ENCODE results near the gene SCP2. TPM values are rescaled to one million over a fixed set of nuclear protein-coding genes. Genes with fewer than 3 reads are reported as not detected.

The SCP2 gene
- total RNA-seq, 1 experiment from 2014 or later = 73.2 TPM

DNA sequence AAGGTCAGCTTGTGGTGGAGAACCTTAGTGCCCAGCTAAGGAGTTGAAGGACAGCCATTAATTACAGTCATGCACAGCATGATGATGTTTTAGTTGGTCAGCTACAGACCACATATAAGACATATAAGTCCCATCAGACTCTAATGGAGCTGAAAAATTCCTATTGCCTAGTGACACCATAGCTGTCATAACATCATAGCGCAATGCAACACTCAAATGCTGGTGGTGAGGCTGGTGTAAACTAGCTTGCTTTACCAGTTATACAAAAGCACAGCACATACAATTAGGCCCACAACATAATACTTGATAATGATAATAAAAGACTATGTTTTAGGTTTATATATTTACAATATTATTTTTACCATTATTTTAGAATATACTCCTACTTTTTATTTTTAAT lies 9.5 kb upstream of the SCP2 start:
- peaks cover 15% of the 10 kb centered on the region for H3K4me1 ChIP-seq (ENCODE audit: insufficient read depth, low read length, poor library complexity, severe bottlenecking)
- ChIA-PET POLR2A (ENCODE audit: low non-redundant PET) (interaction anchor here (0.6 to 0.7 kb wide), 2 partner anchors 23 to 36 kb away, joined by 3 to 6 read pairs; no protein-coding TSS in a partner anchor), CTCF (no interaction called here)
- no TSS peak for BruUV-seq (replicated peaks)
- intact Hi-C loops (cut with micrococcal nuclease; ENCODE audit: unreplicated experiment) = no loop called here
- H3K9me3 ChIP-seq (ENCODE audit: low read depth, low read length, poor library complexity, severe bottlenecking) = no peaks in the 10 kb centered on the region
- H3K4me3 ChIP-seq (ENCODE audit: low read depth, low read length, poor library complexity, severe bottlenecking) = no peak overlapping the region
- H3K27me3 ChIP-seq (replicated peaks; ENCODE audit: insufficient read depth, low read depth, low read length, poor library complexity) = no peaks in the 10 kb centered on the region
- DNase-seq (ENCODE audit: low spot score) = no peak
- peak overlapping the region; percentile 71 for H3K27ac ChIP-seq (ENCODE audit: low read depth, low read length, poor library complexity, severe bottlenecking)
- TF ChIP-seq CTCF (conservative IDR thresholded peaks at IDR 0.05; ENCODE audit: low read depth, low read length) = no peak
- TF ChIP-seq EZH2 (IDR thresholded peaks at IDR 0.05; ENCODE audit: borderline replicate concordance, low read depth, low read length, poor library complexity, severe bottlenecking) = no peak
- no peaks in the 10 kb centered on the region for H3K36me3 ChIP-seq (ENCODE audit: insufficient read depth, low read length, poor library complexity, severe bottlenecking)

- ChIA-PET POLR2A (ENCODE audit: low non-redundant PET) (no interaction called here), CTCF (no interaction called here)
- no peaks in the 10 kb centered on the region for H3K36me3 ChIP-seq (ENCODE audit: insufficient read depth, low read length, poor library complexity, severe bottlenecking)
- intact Hi-C loops (cut with micrococcal nuclease; ENCODE audit: unreplicated experiment) = no loop called here
- no peaks in the 10 kb centered on the region for H3K9me3 ChIP-seq (ENCODE audit: low read depth, low read length, poor library complexity, severe bottlenecking)
- no peak overlapping the region for H3K27ac ChIP-seq (ENCODE audit: low read depth, low read length, poor library complexity, severe bottlenecking)
- H3K4me1 ChIP-seq (ENCODE audit: insufficient read depth, low read length, poor library complexity, severe bottlenecking) = peaks cover 15% of the 10 kb centered on the region
- TF ChIP-seq CTCF (conservative IDR thresholded peaks at IDR 0.05; ENCODE audit: low read depth, low read length) (no peak), EZH2 (IDR thresholded peaks at IDR 0.05; ENCODE audit: borderline replicate concordance, low read depth, low read length, poor library complexity, severe bottlenecking) (no peak)
- H3K27me3 ChIP-seq (replicated peaks; ENCODE audit: insufficient read depth, low read depth, low read length, poor library complexity) = no peaks in the 10 kb centered on the region
- no peak overlapping the region for H3K4me3 ChIP-seq (ENCODE audit: low read depth, low read length, poor library complexity, severe bottlenecking)
- BruUV-seq (replicated peaks) = no TSS peak
- no peak for DNase-seq (ENCODE audit: low spot score)
These were observed 8.9 kb upstream of the SCP2 start for GRCh38 chr1:52918201-52918600.

DNA sequence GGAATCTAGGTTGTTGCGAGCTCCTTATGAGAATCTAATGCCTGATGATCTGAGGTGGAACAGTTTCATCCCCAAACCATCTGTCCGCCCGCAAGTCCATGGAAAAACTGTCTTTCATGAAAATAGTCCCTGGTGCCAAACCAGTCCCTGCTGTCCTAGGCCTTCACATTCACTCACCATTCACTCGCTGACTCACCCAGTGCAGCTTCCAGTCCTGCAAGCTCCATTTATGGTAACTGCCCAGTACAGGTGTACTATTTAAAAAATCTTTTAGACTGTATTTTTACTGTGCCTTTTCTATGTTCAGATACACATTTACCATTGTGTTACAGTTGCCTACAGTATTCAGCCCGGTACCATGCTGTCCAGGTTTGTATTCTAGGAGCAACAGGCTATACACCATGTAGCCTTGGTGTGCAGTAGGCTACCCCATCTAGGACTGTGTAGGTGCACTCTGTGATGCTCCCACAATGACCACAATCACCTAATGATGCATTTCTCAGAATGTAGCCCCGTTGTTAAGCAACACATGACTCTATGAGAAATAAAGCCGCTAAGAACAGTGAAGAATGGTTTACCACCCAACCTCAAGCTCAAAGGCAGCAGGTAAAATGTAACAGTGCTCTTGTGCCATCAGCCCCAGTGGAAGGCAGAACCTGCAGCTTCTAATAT lies 7.9 kb upstream of the SCP2 start:
- no peaks in the 10 kb centered on the region for H3K9me3 ChIP-seq (ENCODE audit: low read depth, low read length, poor library complexity, severe bottlenecking)
- no TSS peak for BruUV-seq (replicated peaks)
- intact Hi-C loops (cut with micrococcal nuclease; ENCODE audit: unreplicated experiment) = no loop called here
- TF ChIP-seq EZH2 (IDR thresholded peaks at IDR 0.05; ENCODE audit: borderline replicate concordance, low read depth, low read length, poor library complexity, severe bottlenecking) = no peak
- no peak for TF ChIP-seq CTCF (conservative IDR thresholded peaks at IDR 0.05; ENCODE audit: low read depth, low read length)
- POLR2A ChIA-PET (ENCODE audit: low non-redundant PET) = no interaction called here
- H3K4me1 ChIP-seq (ENCODE audit: insufficient read depth, low read length, poor library complexity, severe bottlenecking) = peaks cover 15% of the 10 kb centered on the region
- no peaks in the 10 kb centered on the region for H3K27me3 ChIP-seq (replicated peaks; ENCODE audit: insufficient read depth, low read depth, low read length, poor library complexity)
- no peak overlapping the region for H3K4me3 ChIP-seq (ENCODE audit: low read depth, low read length, poor library complexity, severe bottlenecking)
- no peak for DNase-seq (ENCODE audit: low spot score)
- no peak overlapping the region for H3K27ac ChIP-seq (ENCODE audit: low read depth, low read length, poor library complexity, severe bottlenecking)
- CTCF ChIA-PET = interaction anchor here (0.6 kb wide), 1 partner anchor 586 kb away, joined by 5 read pairs; no protein-coding TSS in a partner anchor
- H3K36me3 ChIP-seq (ENCODE audit: insufficient read depth, low read length, poor library complexity, severe bottlenecking) = no peaks in the 10 kb centered on the region

All from A673 (cell line).